Measurements from ENCODE around the gene MAP4K5. TPM values are rescaled to one million over a fixed set of nuclear protein-coding genes. Genes with fewer than 3 reads are reported as not detected.

The MAP4K5 gene
- total RNA-seq, 1 experiment from 2014 or later: 42.7 TPM

DNA sequence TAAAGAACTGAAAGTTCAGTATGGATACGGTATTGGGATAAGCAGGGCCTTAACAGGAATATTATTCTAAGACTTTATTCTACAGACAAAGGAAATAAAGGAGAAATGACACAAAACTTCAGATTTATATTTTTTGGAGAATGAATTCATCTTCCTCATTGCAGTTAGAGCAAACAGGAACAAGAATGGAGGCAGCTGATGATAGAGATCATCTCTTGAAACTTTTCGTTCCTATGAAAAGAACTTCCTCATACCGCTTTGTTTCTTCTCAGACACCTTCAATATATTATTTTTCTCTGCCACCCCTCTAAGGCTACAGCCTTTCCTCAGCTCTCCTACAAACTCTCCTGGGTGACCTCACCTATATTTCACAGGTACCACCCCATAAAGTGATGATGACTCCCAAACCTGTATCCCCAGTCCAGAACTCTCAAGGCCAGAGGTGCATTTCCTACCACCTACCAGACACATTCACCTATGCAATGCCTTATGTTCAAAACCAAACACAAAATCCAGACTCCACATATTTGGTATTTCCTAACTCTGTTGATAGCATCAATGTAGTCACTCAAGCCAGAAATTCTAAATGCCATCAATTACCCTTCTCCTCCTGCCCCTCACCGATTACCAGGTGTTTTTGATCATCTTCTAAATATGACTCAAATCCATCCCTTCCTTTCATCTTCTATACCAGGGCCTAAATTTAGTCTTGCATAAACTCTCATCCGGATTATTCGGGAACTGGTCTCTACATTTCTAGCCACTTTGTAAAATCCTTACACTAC, 7.4 kb downstream of the MAP4K5 start:
- no peak overlapping the region for H4K8ac ChIP-seq (replicated peaks; ENCODE audit: insufficient read length, low read depth, low read length)

More for the DNA sequence above, 7.4 kb downstream of the MAP4K5 start:
- no peak overlapping the region for H3T11ph ChIP-seq (ENCODE audit: low read length)
- peaks cover 11% of the 10 kb centered on the region for H3K79me1 ChIP-seq (ENCODE audit: insufficient read depth, low read depth, low read length, poor library complexity, severe bottlenecking)
- H2BK15ac ChIP-seq (ENCODE audit: low read depth, low read length): no peak overlapping the region
- no peak overlapping the region for H3K18ac ChIP-seq (ENCODE audit: insufficient read length, low read depth, low read length)
- peaks cover 31 to 40% of the 10 kb centered on the region in 2 experiments for H3K4me1 Mint-ChIP-seq
- H3K4me3 Mint-ChIP-seq: no peak overlapping the region
- H3K23me2 ChIP-seq (ENCODE audit: insufficient read length, low read depth, low read length, poor library complexity, severe bottlenecking): no peaks in the 10 kb centered on the region
- H3K4me1 ChIP-seq (ENCODE audit: insufficient read depth, low read length): peaks cover 5% of the 10 kb centered on the region; the same call in 1 of the 2 replicates
- H2BK20ac ChIP-seq (ENCODE audit: low read depth, low read length, poor library complexity, severe bottlenecking): no peak overlapping the region
- H3K27me3 Mint-ChIP-seq (ENCODE audit: low read depth): no peaks in the 10 kb centered on the region
- no peak overlapping the region for H4K91ac ChIP-seq (ENCODE audit: insufficient read length, low read depth, low read length)
- H3K9me3 ChIP-seq (ENCODE audit: control insufficient read depth, low read depth, low read length): no peaks in the 10 kb centered on the region
- H3K4me2 ChIP-seq (ENCODE audit: insufficient read depth, insufficient read length, low read length): no peak overlapping the region
- TF ChIP-seq, protein P1, sequence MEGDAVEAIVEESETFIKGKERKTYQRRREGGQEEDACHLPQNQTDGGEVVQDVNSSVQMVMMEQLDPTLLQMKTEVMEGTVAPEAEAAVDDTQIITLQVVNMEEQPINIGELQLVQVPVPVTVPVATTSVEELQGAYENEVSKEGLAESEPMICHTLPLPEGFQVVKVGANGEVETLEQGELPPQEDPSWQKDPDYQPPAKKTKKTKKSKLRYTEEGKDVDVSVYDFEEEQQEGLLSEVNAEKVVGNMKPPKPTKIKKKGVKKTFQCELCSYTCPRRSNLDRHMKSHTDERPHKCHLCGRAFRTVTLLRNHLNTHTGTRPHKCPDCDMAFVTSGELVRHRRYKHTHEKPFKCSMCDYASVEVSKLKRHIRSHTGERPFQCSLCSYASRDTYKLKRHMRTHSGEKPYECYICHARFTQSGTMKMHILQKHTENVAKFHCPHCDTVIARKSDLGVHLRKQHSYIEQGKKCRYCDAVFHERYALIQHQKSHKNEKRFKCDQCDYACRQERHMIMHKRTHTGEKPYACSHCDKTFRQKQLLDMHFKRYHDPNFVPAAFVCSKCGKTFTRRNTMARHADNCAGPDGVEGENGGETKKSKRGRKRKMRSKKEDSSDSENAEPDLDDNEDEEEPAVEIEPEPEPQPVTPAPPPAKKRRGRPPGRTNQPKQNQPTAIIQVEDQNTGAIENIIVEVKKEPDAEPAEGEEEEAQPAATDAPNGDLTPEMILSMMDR (conservative IDR thresholded peaks at IDR 0.05): no peak
- DNase-seq: no peak
- no peak overlapping the region for H2BK5ac ChIP-seq (ENCODE audit: insufficient read length, low read length)
- H3K9ac ChIP-seq (ENCODE audit: extremely low read depth, insufficient read length, low read length): no peak overlapping the region
- no peak overlapping the region for H3K23ac ChIP-seq (ENCODE audit: insufficient read length, low read depth, low read length)
- H2BK12ac ChIP-seq (ENCODE audit: insufficient read length, low read depth, low read length): no peak overlapping the region
- H3K36me3 Mint-ChIP-seq (ENCODE audit: insufficient read depth in 1 of 3, low read depth in 3 of 3): peaks cover 2 to 10% (median 4%) of the 10 kb centered on the region in 3 experiments; a peak in 4 of 7 replicates
- WGBS (ENCODE audit: extremely low coverage, insufficient read length, low lambda C conversion rate): no CpG with 5 or more reads among the region's 6 CpGs
- no peak overlapping the region for H3K27ac ChIP-seq (ENCODE audit: insufficient read length, low read depth, low read length)
- no peak overlapping the region for H2AK5ac ChIP-seq (ENCODE audit: insufficient read length, low read length)
- H4K5ac ChIP-seq (ENCODE audit: insufficient read length, low read depth, low read length): no peak overlapping the region
- peaks cover 43% of the 10 kb centered on the region; the same call in 1 of the 2 replicates for H3K79me2 ChIP-seq (ENCODE audit: insufficient read depth, low read length)
- no peak overlapping the region for H3K4ac ChIP-seq (ENCODE audit: low read depth, low read length)
- no peaks in the 10 kb centered on the region for H3K9me3 Mint-ChIP-seq
- no peaks in the 10 kb centered on the region for H3K27me3 ChIP-seq (ENCODE audit: insufficient read depth, low read length)
- H2AFZ ChIP-seq (ENCODE audit: low read length): no peak overlapping the region
- H4K20me1 ChIP-seq (ENCODE audit: control insufficient read depth, insufficient read depth, insufficient read length): no peaks in the 10 kb centered on the region
- peak overlapping the region in 1 of 3 experiments; percentile 24; a peak in 1 of 7 replicates for H3K27ac Mint-ChIP-seq
- no peak overlapping the region for H3K14ac ChIP-seq (ENCODE audit: insufficient read depth, low read length)
- no peak overlapping the region for H2BK120ac ChIP-seq (ENCODE audit: low read depth, low read length, poor library complexity, severe bottlenecking)
- no peak overlapping the region for H3K56ac ChIP-seq (ENCODE audit: insufficient read length, low read depth, low read length)

Measured in H9 (cell line).